PC-9 (cell line): Measurements from ENCODE around the gene LDLRAD3.

Experiments used
- CTCF ChIP-seq: fragments of 200-600 bp; sonication (generic); conservative IDR thresholded peaks from 2 replicates; pipeline ENCODE4 v1.6.1; 2017; ENCODE audit warnings: mixed run types, antibody characterized with exemption, mild to moderate bottlenecking, moderate library complexity
- EZH2 ChIP-seq: fragments of 200-600 bp; sonication (generic); IDR thresholded peaks from 2 replicates; pipeline ENCODE4 v1.8.0; 2017; ENCODE audit warnings: antibody characterized with exemption, low read depth

GRCh38 chr11:35928688-35929395 lies 15.0 kb upstream of the LDLRAD3 start:
- TF ChIP-seq CTCF = no peak
- TF ChIP-seq EZH2 = no peak
